GM18907 (cell line): Measurements from ENCODE around the gene DNTT.
"Not testable (repeated sequence)": the region's sequence is repeated elsewhere in the genome, so short reads cannot be mapped to it uniquely, and the experiment has no call there.

Source experiments
- ATAC-seq: cut with Tn5 transposase; IDR thresholded peaks from one replicate; pipeline ENCODE4 v1.9.1; 2021; ENCODE audit warnings: mild to moderate bottlenecking, moderate library complexity; ENCODE audit not compliant: unreplicated experiment

The DNTT gene

DNA sequence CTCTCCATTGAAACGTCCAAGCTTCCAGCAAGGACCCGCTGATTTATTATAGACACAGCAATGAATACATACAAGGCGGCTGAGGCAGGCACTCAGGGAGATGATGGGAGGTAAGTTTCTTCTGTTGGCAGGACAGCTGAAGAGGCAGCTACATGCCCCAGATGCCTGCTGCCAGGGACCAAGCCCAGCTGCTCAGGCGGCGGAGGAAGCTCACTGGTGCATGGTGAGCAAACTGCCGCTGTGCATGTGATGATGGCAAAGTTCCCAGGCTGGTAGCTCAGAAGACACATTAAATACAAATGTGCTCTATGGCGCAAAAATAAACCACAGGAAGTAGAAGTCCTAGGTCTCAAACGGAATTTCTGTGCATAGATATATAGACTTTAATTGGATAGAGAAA, 2.3 kb downstream of the DNTT start:
- ATAC-seq: peak; percentile 64

DNA sequence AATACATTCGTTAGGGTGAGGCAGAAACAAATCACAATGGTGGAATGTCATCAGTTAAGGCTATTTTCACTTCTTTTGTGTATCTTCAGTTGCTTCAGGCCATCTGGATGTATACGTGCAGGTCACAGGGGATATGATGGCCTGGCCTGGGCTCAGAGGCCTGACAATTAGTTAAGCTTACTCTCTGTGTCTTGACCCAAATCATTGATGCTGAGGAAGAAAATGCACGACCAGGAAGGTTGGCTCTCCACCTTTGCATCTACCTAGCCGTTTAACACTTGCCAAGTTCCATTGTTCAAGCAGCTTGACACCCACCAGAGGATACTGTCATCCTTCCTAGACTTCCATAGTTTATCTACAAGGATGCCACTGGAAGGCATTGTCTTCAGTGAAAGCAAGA, 4.6 kb downstream of the DNTT start:
- not testable (repeated sequence) for ATAC-seq

DNA sequence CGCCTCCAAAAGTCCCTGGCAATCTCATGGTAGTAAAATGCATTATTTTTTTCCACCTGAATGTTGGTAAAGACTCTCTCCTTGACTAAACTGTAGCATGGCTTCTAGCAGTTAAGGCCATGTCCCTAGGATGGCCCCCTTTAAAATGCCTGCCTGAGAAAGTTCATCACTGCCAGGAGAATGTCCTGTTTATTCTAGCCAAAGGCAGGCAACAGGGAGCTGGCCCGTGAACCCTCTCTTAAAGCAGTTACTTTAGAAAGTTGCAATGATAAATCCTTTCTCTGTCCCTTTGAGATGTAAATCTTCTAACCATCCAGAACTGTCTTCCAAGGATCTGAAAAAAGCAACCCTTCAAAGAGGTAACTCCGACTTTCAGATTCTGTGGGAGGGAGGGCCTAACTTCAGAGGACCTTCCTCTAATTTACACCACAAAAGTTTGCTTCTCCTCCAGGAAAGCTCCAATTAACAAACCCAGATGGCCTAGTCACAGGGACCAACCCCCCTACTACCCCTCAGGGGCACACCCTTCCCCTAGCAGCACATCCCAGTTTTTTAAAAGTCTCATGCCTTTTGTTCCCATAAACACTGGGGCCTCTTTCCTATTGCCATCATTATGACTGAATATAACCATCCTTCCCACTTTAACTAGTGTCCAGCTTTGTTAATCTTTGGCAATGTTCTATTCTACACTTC, 5.5 kb downstream of the DNTT start:
- no peak for ATAC-seq

DNA sequence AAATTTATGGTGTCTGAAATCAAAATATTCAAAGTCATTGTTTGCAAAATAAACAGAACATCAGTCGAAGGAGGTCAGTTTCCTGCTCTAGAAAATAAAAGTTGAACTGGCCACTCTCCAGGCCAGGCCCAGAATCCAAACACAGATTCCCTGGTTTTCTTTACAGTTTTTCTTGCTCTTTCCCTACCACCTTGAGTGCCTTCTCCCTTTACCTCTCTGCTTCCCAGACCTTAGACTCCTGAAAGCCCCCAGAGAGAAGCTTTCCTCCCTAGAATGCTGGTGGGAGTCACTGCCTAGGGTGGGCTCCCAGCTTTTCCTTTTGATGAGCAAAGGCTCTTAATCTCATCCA, 6.1 kb downstream of the DNTT start:
- no peak for ATAC-seq

DNA sequence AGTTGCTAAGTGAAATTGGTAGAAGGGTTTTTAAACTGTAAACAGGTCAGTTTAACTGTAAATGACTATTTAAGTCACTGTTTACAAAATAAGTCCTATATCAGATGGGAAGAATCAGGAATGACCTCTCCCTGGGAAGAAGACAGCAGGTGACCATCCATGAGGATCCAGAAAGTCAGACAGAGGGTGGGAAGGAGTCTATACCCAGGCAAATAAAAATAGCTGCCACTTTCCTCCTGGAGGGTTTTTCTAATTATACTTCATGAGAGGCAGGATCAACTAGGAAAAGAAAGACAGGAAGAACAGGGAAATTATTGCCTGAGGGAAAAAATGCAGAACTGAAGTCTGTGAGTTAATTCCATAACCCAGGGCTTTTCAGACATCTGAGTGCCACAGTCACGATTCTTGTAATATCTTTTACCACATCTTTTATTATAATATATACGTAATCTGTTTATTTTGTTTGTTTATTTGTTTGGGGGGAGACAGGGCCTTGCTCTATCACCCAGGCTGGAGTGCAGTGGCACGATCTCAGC, 7.0 kb downstream of the DNTT start:
- no peak for ATAC-seq

DNA sequence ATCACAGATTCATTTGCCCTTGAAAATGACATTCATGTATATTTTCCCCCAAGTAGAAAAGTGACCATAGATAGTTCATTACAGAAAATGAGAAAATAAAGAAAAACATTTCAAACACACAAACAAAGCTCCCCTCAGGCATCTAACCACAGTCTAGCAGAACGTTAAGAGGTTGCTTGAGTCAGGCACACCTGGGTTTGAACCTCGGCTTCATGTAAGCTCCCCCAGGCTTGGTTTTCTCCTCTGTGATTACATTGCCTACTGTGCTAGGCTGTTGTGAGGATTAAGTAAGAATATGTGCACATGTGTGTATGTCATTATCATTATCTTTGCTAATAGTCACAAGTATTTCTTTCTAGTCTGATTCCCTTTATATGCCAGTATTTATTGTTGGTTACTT, 9.1 kb downstream of the DNTT start:
- no peak for ATAC-seq

DNA sequence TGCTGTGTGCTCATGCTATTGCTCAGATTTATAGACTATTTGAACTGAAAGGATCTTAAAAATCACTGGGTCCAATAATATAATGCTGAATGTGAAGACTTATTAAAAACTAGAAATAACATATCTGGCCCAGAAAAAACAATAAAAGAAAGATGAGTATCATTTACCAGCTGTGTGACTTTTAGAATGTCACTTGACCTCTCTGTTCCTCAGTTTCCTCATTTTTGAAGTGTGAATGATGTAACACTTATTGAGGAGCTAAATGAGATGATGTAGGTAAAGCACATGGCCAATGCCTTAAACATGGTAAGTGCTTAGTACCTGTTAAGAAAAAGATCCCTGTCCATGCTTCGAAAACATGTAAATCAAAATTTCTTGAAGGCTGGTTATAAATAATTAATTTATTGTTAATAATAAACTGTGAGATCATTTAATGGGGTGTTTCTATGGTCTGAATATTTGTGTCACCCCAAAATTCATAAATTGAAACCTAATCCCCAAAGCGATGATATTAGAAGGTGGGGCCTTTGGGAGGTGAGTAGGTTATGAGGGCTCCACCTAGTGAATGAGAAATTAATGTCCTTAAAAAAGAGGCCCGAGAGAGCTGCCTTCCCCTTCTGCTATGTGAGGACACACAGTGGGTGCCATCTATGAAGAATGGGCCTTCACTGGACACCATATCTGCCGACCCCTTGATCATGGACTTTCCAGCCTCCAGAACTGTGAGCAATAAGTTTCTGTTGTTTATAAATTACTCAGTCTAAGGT, 13.0 kb downstream of the DNTT start:
- no peak for ATAC-seq

DNA sequence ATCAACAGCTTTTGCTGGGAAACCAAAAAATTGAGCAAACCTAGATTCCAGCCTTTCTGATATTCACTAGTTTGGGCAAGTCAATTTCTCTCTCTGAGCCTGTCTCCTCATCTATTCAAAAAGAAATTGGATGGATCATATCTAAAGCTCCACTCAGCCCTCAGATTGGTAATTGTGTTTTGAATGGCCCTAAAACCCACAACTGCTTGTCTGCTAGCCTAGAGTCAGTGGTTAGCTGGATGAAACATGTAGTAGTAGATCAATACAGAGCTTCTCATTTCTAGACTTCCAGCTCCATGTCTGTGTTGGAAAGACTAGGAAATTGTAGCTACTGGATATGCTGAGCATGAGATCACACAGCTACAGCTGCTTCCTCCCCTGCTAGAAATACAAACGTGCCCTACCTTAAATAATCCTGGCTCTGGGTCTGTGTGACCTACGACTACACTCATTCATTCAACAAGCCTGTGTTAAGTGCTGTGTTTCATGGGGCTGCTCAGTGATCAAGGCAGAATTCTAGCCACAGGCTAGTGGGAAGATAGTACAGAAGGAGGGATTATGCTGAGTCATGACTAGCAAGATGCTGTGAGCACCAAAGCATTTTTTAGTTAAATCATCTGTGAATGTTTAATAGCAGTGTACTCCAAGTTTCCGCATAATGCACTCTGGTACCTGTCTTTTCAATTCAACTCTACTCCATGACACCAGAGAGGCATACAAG, 15.7 kb downstream of the DNTT start:
- ATAC-seq: no peak

DNA sequence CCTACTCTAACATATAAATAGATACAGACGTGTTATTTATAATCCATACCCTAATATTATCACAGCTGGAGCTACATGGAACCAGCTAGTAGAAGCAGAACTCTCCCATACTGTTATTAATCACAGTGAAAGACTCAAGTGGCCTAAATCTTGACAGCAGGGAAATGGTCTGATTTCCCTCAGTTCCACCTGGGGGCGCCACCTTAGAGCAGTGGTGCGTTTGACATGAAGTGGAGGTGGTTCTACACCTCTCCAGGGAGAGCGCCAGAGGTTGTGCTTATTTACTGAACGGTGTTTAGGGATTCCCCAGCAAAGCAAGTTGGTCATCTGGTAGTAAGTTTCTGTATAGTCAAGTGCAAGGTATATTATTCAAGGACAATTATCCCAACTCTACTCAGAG, 17.6 kb downstream of the DNTT start:
- no peak for ATAC-seq

DNA sequence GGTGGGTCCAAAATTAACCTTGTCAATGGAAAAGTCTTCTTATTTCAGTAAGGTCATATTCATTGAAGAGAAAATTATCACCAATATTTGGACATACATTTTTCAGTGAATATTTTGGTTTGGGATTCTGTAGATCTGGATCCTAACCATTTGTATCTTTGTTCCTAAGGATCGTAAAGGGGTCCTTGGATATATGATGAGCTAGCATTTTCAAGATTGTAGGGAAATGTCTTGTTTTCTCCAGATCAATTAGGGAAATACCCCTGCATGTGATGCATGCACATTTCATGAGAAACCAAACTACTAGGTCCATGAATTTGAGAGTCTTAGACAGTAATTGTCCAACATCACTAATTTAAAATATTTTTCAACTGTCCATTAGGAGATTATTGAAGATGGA, 18.0 kb downstream of the DNTT start:
- no peak for ATAC-seq

DNA sequence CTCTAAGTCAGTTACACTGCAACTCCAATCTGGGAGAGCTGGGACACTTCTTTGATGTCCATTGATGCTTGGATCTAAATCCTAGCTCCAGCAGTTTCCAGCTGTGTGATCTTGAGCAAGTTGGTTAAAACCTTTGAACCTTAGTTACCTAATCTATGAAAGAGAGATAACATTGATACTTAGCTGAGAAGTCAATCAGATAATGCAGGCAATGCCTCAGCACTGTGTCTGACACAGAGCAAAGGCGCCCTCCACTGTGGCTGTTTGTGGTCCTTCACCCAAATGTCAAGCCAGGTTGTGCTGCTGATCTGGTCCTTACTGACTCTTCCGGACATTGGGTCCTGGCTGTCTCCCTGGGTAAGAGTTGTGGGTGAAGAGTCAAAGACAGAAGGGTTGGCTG, 20.2 kb downstream of the DNTT start:
- ATAC-seq: no peak

DNA sequence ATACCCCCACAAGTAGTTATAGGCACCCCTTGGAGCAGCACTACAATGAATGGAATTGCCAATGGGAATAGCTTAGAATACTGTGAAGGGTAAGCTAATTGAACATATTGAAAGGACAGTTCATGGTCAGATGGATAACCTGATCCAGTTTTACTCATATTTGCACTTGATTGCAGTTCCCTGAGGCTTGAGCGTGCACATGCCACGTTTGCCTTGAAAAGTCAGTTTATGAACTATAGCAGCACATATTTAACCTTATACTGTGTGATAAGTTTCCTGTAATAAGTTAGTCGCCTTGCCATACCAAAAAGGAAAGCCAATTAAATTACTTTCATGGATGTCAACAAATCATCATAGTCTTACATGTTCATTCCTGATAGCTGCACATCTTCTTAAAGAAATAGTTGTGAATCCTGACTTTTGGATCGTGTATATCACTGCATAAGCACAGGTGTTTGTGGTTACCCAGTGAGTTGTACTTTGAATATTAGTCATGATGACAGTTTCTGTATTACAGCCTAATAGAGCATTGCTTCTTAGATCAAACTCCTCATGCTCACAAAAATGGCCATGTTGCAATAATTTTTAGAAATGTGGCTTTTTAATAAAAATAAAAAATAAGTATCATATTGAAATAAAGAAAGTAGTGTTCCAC, 21.6 kb downstream of the DNTT start:
- ATAC-seq: peak; percentile 93

DNA sequence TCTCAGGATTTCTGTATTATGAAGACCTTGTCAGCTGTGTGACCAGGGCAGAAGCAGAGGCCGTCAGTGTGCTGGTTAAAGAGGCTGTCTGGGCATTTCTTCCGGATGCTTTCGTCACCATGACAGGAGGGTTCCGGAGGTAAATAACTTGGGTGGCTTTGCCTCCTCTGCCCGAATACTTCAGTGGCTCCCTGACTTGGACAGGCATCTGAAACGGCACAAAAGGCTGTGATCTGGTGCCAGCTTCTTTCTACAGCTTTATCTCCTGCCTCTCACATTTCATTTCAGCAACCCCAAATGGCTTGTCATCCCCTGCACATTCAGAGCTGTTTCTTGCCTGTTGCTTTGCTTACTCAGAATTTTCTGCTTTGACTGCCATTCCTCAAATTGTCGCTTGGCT, 23.2 kb downstream of the DNTT start:
- no peak for ATAC-seq

DNA sequence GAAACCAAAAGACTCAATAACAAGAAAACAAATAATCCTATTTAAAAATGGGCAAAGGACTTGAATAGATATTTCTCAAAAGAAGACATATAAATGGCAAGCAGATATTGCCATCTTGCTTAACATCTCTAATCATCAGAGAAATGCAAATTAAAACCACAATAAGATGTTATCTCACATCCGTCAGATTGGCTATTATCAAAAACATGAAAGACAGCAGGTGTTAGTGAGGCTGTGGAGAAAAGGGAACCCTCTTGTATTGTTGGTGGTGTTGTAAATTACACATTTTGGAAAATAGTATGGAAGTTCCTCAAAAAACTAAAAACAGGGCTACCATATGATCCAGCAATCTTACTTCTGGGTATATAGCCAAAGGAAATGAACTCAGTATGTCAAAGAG, 28.9 kb downstream of the DNTT start:
- ATAC-seq: no peak

DNA sequence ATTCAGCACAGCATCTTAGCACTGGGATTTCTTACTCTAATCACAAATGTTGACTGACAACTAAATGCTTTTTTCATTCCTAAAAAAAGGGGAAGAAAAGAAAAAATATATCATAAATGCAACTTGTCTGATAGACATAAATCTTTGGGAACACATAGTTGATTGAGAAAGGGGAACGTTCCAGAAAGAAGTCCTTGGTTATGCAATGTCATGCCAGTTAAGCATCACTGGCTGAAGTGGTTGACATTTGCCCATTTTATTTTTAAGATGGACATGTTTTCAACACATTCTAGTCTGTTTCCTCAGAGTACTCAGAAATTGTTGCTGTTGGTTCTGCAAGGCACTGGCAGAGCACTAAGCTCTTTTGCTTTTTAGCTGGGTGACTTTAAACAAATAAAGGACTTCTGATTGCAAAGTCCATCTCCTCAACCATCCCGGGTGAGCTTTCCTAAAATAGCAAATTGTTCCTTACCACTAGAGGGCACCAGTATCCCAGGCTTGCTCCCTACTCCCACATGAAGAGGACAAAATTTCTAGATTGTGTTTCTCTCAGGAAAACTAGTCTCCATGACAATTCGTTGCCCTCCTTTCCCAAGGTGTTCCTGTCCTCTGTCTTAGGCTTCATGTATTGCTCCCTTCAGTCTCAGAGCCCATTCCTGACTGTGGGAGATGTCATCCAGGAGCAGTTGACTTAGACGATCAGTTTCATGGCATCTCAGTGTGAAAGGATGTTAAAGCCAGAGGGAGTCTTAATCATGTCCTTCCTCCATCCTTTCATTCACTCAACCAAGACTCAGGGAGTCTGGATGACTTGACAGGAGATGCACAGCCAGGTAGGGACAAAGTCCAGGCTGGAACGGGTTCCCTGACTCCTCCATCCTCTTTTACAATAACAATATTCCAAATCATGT, 30.6 kb downstream of the DNTT start:
- ATAC-seq: no peak

DNA sequence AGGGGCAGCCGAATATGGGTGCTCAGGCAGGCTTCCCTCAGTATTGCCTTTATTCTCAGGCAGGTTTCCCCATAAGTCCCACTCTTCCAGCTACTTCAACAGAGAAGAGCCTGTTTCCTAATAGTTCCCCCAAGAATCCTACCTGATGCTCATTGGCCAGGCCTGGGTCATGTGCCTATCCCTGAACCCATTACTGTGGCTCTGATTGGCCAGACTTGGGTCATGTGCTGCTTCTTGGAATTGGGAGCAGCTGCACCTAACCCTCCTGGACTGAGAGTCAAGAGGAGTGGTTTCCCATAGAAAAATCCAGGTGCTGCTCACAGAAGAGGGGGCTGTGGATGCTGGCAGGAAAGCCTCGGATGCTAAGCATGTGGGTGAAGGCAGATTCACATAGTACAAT, 32.9 kb downstream of the DNTT start:
- ATAC-seq: no peak

DNA sequence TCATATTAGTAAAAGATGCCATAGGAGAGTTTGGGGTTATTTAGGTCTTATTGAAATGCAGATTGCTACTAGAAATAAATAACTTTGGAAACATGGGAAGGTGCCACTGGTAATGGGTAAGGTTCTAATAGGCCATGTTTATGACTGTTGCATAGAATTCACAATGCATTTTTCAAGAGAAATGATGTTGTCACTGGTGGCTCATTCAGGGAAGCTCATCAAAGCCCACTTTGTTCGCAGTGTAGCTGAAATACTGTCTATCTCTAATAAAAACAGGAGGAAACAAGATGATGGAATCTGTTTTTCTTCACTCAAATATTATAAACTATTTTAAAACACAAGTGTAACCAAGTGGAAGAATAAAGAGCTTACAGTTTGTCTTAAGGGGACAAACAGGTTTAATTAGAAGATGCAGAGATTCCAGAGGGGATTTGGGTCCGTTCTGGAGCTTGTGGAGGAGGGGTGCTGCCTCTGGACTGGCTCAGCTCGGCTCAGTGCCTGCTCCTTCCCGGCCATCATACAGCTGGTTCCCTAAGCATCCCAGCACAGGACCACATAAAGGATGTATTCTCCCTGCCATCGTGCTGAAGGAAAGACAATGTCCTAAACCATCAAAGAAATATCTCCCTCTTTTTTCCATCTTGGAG, 34.2 kb downstream of the DNTT start:
- no peak for ATAC-seq

DNA sequence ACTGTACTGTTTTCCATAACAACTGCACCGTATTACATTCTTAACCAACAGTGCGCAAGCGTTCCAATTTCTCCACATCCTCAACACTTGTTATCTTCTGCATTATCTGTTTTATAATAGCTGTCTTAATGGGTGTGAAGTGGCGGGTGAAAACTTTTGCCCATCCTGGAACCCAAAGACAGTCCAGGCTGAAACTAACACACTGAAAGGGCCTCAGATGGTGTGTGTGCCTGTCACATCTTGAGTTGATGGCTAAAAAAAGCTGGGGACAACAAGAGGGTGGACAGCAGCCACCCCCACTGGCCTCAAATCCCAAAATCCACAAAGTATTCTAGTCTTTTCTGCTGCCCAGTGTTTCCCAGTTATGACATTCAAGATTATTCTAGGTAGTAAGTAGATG, 35.1 kb downstream of the DNTT start:
- ATAC-seq: no peak

DNA sequence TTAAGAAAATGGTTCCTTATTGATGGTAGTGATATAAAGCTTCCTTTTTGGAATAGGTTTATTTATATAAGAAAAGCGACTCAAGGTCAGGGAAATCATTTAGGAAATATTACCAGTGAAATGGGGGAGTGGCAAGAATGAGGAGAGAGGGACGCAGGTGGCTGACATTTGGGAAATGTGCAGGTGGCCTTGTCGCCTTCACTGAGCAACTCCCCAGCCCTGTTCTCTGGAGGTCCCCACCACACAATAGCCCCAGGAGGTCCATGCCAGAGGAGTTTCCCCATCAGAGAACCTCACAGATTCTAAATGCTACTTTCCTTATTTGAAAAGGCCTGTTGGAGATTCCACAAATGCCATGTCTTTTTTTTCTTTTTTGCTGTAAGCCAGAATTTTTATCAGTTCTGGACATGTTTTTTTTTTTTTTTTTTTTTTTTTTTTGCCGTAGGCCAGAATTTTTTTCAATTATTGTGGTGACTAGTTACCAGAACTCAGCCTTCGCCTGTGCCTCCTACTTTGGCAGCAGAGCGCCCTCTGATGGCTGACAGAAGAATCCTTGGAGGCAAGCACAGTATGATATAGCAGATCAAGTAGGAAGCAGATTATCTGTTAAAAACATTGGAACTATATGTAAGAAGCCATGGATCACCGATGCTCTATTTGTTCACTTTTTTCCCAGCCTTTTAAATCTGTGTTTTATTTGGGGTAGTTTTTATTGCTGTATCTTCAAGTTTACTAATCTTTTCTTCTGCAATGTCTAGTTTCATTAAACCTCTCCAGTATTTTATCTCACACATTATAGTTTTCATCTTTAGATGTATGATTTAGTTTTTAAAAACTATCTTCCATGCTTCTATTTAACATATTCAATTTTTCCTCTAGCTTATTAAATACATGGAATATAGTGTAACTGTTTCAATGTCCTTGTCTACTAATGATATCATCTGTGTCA, 36.0 kb downstream of the DNTT start:
- ATAC-seq: peak; percentile 65
